Measurements from ENCODE around the gene ZDHHC18.

The ZDHHC18 gene

GRCh38 chr1:26789931-26790330 is 36.6 kb upstream of the ZDHHC18 start:
- H3K27me3 ChIP-seq (ENCODE audit: insufficient read depth, low read depth, severe bottlenecking), result no peaks in the 10 kb centered on the region
- no peak for DNase-seq
- no peak for TF ChIP-seq CTCF (IDR thresholded peaks at IDR 0.05; ENCODE audit: low read depth, low read length)
- no peak overlapping the region for H3K4me3 ChIP-seq (ENCODE audit: low read depth, low read length)
- no peaks in the 10 kb centered on the region for H3K36me3 ChIP-seq
- H3K9me3 ChIP-seq (ENCODE audit: severe bottlenecking), result no peaks in the 10 kb centered on the region
- H3K27ac ChIP-seq, result no peak overlapping the region

GRCh38 chr1:26790551-26790953 is 35.9 kb upstream of the ZDHHC18 start:
- TF ChIP-seq CTCF (IDR thresholded peaks at IDR 0.05; ENCODE audit: low read depth, low read length), result no peak
- no peak overlapping the region for H3K4me3 ChIP-seq (ENCODE audit: low read depth, low read length)
- DNase-seq, result no peak
- H3K9me3 ChIP-seq (ENCODE audit: severe bottlenecking), result no peaks in the 10 kb centered on the region
- H3K36me3 ChIP-seq, result no peaks in the 10 kb centered on the region
- no peaks in the 10 kb centered on the region for H3K27me3 ChIP-seq (ENCODE audit: insufficient read depth, low read depth, severe bottlenecking)
- no peak overlapping the region for H3K27ac ChIP-seq

GRCh38 chr1:26791148-26791547 is 35.3 kb upstream of the ZDHHC18 start:
- TF ChIP-seq CTCF (IDR thresholded peaks at IDR 0.05; ENCODE audit: low read depth, low read length), result no peak
- no peak for DNase-seq
- Histone ChIP-seq H3K4me3 (ENCODE audit: low read depth, low read length) (no peak overlapping the region), H3K27me3 (ENCODE audit: insufficient read depth, low read depth, severe bottlenecking) (no peaks in the 10 kb centered on the region), H3K36me3 (no peaks in the 10 kb centered on the region), H3K27ac (no peak overlapping the region), H3K9me3 (ENCODE audit: severe bottlenecking) (no peaks in the 10 kb centered on the region)

- no peaks in the 10 kb centered on the region for H3K36me3 ChIP-seq
- TF ChIP-seq CTCF (IDR thresholded peaks at IDR 0.05; ENCODE audit: low read depth, low read length), result no peak
- no peak overlapping the region for H3K27ac ChIP-seq
- H3K27me3 ChIP-seq (ENCODE audit: insufficient read depth, low read depth, severe bottlenecking), result no peaks in the 10 kb centered on the region
- no peak overlapping the region for H3K4me3 ChIP-seq (ENCODE audit: low read depth, low read length)
- no peaks in the 10 kb centered on the region for H3K9me3 ChIP-seq (ENCODE audit: severe bottlenecking)
- DNase-seq, result no peak
Observed at GRCh38 chr1:26791626-26792025, 34.9 kb upstream of the ZDHHC18 start.

- DNase-seq, result no peak
- H3K27me3 ChIP-seq (ENCODE audit: insufficient read depth, low read depth, severe bottlenecking), result no peaks in the 10 kb centered on the region
- no peak overlapping the region for H3K27ac ChIP-seq
- TF ChIP-seq CTCF (IDR thresholded peaks at IDR 0.05; ENCODE audit: low read depth, low read length), result no peak
- H3K4me3 ChIP-seq (ENCODE audit: low read depth, low read length), result no peak overlapping the region
- no peaks in the 10 kb centered on the region for H3K36me3 ChIP-seq
- no peaks in the 10 kb centered on the region for H3K9me3 ChIP-seq (ENCODE audit: severe bottlenecking)
Observed at GRCh38 chr1:26792924-26793323, 33.6 kb upstream of the ZDHHC18 start.

- Histone ChIP-seq H3K27ac (no peak overlapping the region), H3K27me3 (ENCODE audit: insufficient read depth, low read depth, severe bottlenecking) (no peaks in the 10 kb centered on the region), H3K36me3 (no peaks in the 10 kb centered on the region), H3K4me3 (ENCODE audit: low read depth, low read length) (no peak overlapping the region), H3K9me3 (ENCODE audit: severe bottlenecking) (no peaks in the 10 kb centered on the region)
- DNase-seq, result no peak
- TF ChIP-seq CTCF (IDR thresholded peaks at IDR 0.05; ENCODE audit: low read depth, low read length), result no peak
Observed at GRCh38 chr1:26794391-26794790, 32.1 kb upstream of the ZDHHC18 start.
